ENCODE measurements around the gene P4HA3.
A peak's percentile ranks its signal among the peaks of the same experiment; 100 is the strongest.
"Not testable (repeated sequence)": the region's sequence is repeated elsewhere in the genome, so short reads cannot be mapped to it uniquely, and the experiment has no call there.

Gene P4HA3

GRCh38 chr11:74311352-74311926 lies at the start of gene P4HA3:
P4HA3 (minus strand) TSS chr11:74311640; CDS start chr11:74311611, 29 bp downstream.
- DNase-seq (ENCODE audit: low read depth in 2 of 2), result peak; percentile 54 to 65

- no peak for DNase-seq (ENCODE audit: low read depth in 2 of 2)
Observed at GRCh38 chr11:74357449-74357848, 46.0 kb upstream of the P4HA3 start.

DNA sequence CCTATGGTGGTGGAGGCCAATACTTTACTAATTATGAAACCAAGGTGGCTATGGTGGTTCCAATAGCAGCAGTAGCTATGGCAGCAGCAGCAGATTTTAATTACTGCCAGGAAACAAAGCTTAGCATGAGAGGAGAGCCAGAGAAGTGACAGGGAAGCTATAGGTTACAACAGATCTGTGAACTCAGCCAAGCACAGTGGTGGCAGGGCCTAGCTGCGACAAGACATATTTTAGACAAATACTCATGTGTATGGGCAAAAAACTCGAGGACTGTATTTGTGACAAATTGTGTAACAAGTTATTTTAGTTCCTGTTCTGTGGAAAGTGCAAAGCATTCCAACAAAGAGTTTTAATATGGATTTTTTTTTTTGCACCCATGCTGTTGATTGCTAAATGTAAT lies 44.2 kb upstream of the P4HA3 start:
- no peak for DNase-seq (ENCODE audit: low read depth in 2 of 2)

GRCh38 chr11:74354036-74354435 lies 42.6 kb upstream of the P4HA3 start:
- no peak for DNase-seq (ENCODE audit: low read depth in 2 of 2)

DNA sequence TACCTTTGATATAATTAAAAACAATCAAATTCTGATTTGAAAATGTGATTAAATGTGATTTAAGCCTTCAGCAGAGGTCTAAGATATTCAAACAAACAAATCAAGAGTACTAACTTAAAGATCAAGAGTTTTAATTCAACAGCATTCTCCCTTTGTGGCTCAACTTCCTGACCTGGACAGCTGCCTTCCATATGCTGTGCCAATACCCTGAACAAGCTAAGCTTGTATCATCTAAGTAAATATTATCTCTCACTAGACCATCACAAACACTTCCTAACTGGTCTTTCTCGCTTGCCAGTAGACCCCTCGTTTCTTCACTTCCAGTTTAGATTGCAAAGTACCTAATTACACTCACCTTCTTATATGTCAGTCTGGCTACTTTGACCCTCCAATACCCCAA lies 35.9 kb upstream of the P4HA3 start:
- no peak for DNase-seq (ENCODE audit: low read depth in 2 of 2)

DNA sequence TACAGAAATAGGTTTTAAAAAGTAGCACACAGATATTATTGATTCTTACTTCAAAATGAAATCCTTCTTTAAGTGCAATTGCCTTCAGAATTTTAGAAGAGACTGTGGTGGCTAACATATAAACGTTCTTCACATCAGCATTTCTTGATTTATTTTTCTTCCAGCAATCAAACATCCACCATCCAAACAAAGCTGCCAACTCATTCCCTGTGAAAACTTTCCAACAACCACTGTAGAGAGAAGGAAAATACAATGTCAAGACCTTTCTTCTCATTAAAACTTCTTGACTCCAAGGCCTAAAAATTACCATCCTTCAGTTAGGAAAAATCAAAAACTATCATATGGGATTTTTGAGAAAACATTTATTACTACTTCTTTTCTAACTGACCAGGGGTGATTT lies 34.0 kb upstream of the P4HA3 start:
- no peak for DNase-seq (ENCODE audit: low read depth in 2 of 2)

DNA sequence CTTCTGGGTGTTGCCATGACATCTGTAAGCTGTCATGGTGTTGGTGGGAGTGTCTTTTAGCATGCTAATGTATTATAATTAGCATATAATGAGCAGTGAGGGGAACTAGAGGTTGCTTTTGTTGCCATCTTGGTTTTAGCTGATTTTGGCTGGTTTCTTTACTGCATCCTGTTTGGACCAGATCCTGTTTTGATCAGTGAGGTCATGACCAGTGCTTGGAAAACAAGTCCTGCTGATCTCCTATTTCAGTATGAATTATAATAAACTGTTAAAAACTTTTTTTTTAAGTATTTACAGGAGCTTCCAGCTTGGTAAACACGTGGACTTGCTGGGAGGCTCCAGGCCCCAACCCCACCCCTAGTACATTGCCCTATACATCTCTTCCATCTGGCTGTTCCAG lies 30.5 kb upstream of the P4HA3 start:
- DNase-seq (ENCODE audit: low read depth in 2 of 2), result no peak

DNA sequence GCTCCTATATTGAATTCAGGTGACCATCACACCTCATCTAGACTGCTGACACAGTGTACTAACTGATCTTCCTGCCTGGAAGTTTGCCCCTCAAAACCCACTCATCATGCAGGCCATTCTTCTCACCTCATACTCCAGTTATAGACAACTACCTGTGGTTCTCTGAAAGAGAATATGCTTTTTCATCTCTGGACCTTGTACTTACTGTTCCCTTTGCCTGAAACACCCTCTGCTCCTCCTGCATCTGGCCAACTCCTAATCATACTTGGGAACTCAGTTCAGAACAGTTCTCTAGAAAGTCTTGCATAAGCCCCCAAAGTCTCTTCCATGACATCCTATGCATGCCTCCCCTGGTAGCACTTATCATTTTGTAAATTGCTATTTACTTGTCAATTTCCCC lies 28.2 kb upstream of the P4HA3 start:
- no peak for DNase-seq (ENCODE audit: low read depth in 2 of 2)

GRCh38 chr11:74338963-74339362 lies 27.5 kb upstream of the P4HA3 start:
- DNase-seq (ENCODE audit: low read depth in 2 of 2), result no peak

- DNase-seq (ENCODE audit: low read depth in 2 of 2), result no peak
Observed at GRCh38 chr11:74333193-74333592, 21.8 kb upstream of the P4HA3 start.

DNA sequence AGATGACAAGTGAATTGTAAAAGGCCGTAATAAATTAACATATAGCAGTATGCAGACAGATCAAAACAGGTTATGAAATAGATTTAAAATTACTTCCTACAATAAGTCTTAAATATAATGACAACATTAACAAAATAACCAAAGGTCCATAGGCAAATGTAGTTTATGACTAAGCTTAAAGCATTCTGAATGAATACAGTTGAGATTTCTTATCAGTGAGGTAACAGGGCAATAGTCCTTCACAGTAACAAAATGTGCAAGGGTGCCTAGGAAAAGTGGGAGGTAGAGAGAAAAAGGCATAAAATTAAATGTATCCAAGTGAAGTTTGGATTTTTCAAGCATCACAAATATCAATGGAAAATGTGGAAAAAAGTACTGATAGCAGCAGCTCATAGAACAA lies 20.9 kb upstream of the P4HA3 start:
- DNase-seq (ENCODE audit: low read depth in 2 of 2), result no peak

- not testable (repeated sequence) for DNase-seq (ENCODE audit: low read depth in 2 of 2)
Observed at GRCh38 chr11:74331000-74331399, 19.6 kb upstream of the P4HA3 start.

DNA sequence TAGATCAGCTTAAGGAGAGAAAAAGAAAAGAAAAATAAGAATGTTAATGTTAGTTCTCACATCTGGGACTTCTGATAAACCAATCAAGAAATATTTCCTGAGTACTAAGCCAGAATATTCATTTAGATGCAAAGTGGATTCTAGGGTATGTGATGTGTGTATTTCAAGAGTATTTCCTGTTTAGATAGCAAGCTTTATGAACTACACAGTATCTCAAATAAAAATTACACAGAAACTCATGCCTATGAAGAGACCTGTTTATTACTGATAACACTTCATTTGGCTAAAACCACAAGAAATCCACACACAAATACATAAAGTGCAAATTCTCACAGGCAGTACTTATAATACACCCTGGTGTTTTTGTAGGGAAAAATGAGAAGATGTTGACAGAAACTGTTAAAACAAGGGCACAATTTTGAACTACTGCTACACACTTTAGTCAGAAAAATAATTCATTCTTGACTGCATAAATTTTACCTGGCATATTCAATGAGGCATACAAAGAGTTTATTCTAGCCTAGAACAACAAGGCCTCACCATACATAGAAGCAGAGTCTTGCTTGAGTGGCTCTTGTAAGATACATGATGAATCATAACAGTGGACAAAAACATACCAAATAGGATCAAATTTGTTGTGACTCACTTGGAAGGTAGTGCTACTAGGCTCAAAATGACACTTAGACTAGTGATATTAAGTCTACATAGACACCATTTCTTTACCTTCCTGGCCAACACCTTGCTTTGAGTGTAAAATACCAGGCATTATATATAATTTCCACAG lies 18.8 kb upstream of the P4HA3 start:
- no peak for DNase-seq (ENCODE audit: low read depth in 2 of 2)

GRCh38 chr11:74327076-74327475 lies 15.6 kb upstream of the P4HA3 start:
- no peak for DNase-seq (ENCODE audit: low read depth in 2 of 2)

DNA sequence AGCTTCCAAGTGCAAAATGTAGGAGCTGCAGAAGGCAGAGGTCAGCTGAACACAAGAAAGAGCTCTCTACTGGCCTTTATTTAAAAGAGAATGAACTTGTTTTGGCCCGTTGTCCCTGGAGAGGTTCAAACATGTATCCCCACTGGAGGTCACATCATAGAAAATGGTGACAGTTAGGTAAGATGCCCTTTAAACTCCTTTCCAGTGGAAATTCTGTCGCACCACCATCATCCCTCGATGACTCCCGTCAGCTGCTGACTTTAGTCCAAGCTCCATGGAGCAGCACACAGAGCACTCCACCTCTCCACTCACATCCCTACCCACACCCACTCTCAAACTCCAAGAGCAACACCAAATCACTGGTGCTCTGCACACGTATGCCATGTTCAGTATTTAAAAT lies 15.2 kb upstream of the P4HA3 start:
- no peak for DNase-seq (ENCODE audit: low read depth in 2 of 2)

DNA sequence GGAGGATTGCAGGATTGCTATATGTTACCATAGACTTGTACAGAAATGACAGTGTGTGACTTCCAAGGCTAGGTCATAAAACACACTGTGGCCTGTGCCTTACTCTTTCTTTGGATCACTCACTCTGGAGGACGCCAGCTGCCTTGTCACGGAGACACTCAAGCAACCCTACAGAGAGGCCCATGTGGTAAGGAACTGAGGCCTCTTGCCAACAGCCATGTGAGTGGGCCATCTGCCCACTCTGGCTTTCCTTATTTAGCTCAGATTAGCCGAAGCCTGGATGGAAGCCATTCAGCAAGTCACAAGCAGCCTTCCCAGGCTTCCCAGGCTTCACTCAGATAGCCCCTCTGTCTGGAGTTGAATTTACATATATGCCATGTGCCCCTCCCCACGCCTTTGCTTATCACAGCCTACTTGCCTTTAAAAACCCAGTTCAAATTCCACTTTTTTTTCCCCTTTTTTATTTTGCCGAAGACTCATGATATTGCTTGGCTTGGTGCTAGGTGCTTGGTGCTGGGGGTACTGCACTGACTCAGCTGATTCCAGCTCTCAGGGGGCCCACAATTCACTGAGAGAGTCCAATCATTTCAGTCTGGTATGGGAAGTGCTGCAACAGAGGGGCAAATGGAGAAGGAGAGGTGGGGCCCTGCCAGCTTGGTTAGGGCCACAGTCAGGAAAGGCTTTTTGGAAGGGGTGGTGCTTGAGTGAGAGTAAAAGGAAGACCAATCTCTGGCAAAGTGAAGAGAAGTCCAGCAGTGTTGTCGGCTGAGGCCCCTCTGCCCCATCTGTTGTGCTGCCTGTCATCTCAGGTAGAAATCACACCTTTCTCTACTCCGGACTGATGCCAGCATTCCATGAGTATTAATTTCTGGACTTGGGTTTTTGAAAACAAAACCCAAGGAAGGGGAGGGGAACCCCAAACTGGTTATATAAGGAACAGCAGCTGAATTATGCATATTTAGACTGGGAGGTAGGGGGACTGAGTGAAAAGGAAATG lies 14.5 kb upstream of the P4HA3 start:
- no peak for DNase-seq (ENCODE audit: low read depth in 2 of 2)

GRCh38 chr11:74322667-74323066 lies 11.2 kb upstream of the P4HA3 start:
- no peak for DNase-seq (ENCODE audit: low read depth in 2 of 2)

DNA sequence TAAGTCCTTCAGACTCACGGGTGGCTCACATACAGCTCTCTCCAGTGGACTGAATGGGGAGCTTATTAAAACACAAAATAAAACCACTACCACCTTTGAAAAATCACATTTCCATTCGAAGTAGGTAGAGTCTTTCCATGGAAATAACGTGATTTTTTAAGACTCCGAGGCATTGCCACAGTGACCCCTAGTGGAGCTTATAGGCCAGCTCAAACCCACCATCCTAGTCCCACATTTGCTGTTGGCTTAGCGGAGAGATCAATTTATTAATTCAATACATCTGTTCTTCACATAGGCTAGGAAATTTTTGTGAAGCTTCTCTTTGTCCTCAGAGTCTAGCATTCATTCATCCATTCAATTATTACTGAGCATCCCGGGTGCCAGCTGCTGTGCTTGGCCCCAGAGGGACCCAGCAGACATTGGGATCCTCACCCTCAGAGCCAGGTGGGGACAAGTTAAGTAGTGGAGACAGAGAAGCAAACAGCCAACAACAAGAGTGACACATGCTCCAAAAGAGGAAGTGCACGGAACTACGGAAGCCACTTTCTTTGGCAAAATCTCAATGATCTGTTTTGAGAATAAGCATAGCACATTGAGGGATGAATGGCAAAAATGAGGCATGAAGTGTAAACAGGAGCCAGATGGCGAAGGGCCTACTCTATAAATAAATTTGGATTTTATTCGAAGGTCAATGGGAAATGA lies 10.2 kb upstream of the P4HA3 start:
- DNase-seq (ENCODE audit: low read depth in 2 of 2), result peak in 1 of 2 donors; percentile 19

DNA sequence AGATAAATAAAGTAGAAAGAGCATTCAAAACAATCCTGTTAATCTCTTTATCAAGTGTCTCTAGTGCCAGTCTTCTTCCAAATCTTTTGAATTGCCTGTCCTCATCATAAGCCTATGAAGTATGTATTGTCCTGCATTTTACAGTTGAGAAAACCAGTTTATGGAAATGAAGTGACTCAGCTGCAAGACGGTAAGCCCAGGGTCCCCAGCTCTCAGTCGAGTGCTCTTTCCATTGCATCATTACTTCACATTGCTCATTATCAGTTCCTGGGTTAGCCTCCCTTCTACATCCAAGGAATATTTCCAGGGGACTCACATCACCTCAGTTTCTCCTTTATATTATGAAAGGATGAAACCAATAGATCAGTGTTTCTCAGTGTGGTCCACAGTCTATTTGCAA lies 9.1 kb upstream of the P4HA3 start:
- DNase-seq (ENCODE audit: low read depth in 2 of 2), result no peak

- DNase-seq (ENCODE audit: low read depth in 2 of 2), result no peak
Observed at GRCh38 chr11:74319139-74319816, 7.8 kb upstream of the P4HA3 start.

GRCh38 chr11:74318241-74318932 lies 6.9 kb upstream of the P4HA3 start:
- DNase-seq (ENCODE audit: low read depth in 2 of 2), result no peak
